Activated naive CD4-positive, alpha-beta T cell treated with Interleukin-2 at 50 U/mL for 16 hours (primary cell): ENCODE measurements around the gene DPH6.

ENCODE experiments used
- DNase-seq: peaks from one replicate; pipeline ENCODE4 v3.0.0-alpha.2; 2020

DPH6 gene

GRCh38 chr15:35325374-35325941 is 220.5 kb downstream of the DPH6 start:
- DNase-seq, result no peak

- no peak for DNase-seq
Observed at GRCh38 chr15:35323141-35323540, 222.8 kb downstream of the DPH6 start.

GRCh38 chr15:35321926-35322325 is 224.0 kb downstream of the DPH6 start:
- DNase-seq, result no peak

GRCh38 chr15:35320911-35321310 is 225.1 kb downstream of the DPH6 start:
- no peak for DNase-seq
